HG02840 (cell line): ENCODE measurements around the gene ASCC3.
"Not testable (repeated sequence)": the region's sequence is repeated elsewhere in the genome, so short reads cannot be mapped to it uniquely, and the experiment has no call there.

Source experiments
- ATAC-seq: cut with Tn5 transposase; IDR thresholded peaks from one replicate; pipeline ENCODE4 v1.9.1; 2021; ENCODE audit warnings: mild to moderate bottlenecking, moderate library complexity, moderate number of reproducible peaks; ENCODE audit not compliant: unreplicated experiment, low FRiP score

ASCC3 gene

DNA sequence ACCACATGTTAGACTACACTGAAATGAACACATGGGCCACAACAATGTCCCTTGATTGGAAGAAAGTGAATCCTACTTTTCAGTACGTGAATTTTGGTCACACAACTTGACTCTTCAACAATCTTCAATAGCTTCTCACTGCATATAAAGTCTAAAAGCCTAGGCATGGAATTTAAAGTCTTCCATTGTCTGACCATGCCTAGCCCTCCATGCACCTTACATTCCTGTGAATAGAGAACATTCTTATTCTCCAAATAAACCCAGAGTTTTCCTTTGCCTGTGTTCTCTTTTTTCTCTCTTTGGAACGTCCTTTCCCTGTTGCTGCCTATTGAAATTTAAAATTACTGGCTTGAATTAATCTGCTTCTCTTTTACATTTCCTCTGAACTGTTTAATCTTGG is 207.5 kb downstream of the ASCC3 start:
- no peak for ATAC-seq

DNA sequence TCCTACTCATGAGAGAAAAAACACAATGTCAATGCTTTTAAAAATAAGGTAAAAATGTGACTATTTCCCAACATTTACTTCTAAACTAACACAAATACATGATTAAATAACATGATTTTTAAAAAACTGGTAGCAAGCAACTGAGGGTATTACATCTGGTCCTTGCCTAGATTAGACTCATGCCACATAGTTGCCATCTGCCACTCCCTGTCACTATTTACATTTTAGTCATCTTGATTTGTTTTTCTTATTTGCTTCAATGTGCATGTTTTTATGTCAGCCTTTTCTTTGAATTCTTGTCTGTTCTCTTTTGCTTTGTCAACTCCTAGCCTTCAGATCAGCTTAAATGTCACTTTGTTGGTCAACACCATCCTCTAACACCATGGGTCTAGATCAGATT is 209.4 kb downstream of the ASCC3 start:
- no peak for ATAC-seq

DNA sequence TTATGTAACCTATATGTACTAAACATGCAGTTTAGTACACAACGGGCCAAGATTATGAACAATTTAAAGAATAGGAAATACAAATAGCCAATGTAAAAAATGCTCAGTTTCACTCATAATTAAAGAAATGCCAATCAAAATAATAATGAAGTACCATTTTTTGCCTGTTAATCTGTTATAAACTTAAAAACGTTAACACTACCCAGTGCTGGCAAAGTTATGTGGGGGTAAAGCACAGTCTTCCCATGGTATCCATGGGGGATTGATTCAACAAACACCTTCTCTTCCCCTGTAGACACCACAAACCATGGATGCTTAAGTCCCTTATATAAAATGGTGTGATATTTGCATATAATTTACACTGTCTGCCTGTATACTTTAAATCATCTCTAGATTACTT is 211.1 kb downstream of the ASCC3 start:
- no peak for ATAC-seq

DNA sequence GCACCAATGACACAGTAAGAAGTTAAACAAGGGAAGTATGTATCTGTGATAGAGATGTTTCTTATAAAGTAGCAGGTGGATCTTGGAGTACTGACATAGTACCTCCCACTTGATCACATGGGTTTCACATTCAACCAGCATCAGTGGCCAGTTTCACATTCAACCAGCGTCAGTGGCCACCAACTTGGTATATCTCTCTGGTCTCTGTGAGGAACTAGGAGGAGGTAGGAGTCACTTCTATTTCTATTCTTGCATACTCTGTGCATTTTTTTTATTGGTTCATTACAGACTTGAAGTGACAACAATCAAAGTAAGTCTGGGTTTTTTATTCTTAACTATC is 216.1 kb downstream of the ASCC3 start:
- peak; percentile 96 for ATAC-seq

DNA sequence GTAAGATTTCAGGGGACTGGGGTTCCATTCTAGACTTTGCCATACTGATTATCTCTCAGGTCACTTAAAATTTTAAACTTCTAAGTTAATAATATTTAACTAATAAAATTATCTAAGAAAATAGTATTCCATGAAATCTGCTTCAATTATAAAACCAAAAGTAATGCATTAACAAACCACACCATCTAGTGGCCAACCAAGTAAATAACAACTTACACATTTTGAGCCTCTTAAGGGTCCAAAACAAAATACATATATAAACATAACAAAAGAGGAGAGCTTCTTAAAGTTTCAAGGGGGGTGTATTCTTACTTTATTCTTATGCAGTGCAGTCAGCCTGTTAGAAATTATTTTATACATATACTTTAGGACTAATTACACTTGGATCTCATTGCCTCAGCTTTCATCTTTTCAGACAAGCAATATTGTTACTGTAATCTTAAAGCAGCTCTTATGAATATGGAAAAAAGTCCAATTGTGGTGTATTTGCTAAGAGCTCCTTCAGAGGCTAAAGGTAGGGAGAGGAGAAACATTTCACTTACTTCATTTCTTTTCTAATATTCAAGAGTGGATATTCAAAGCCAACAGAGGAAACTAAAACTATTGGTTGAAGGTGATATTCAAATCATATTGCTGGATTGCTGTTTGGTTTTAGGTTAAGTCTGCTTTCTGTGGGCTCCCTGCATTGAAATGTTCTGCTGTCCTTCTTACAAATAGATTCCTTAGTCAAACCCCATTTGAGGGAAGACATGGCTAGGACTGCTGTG is 216.7 kb downstream of the ASCC3 start:
- peak; percentile 25 for ATAC-seq

DNA sequence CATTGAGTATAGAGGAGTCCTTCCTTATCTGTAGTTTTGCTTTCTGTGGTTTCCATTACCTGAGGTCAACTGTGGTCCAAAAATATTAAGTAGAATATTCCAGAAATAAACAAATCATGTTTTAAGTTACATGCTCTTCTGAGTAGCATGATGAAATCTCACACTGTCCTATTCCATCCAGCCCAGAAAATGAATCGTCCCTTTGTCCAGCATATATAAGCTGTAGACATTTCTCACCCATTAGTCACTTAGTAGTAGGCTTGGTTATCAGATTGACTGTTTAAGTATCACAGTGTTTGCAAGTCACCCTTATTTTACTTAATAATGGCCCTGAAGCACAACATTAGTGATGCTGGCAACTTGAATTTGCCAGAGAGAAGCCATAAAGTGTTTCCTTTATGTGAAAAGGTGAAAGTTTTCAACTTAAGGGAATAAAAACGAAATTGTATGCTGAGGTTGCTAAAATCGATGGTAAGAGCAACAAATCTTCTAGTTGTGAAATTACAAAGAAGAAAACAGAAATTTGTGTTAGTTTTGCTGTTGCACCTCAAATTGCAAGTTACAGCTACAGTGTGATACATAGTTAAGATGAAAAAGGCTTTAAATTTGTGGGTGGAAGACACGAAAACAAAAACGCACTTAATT is 217.8 kb downstream of the ASCC3 start:
- ATAC-seq = no peak

DNA sequence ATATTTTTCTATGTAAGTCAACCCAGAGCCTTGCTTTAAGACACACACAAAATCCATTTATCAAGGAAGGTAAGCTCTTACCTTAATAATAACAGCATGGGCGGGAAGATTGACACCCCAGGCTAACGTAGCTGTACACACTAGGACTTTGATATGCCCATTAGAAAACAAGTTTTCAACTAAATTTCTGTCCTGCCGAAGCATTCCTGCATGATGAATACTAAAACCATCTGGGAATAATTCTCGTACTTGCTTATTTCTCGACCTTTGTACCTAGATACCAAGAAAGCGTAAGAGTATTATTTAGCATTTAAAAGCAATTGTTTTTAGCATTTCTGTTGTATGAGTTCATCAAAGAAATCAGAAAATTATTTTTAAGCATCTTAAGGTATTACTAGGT is 218.9 kb downstream of the ASCC3 start:
- ATAC-seq = no peak

DNA sequence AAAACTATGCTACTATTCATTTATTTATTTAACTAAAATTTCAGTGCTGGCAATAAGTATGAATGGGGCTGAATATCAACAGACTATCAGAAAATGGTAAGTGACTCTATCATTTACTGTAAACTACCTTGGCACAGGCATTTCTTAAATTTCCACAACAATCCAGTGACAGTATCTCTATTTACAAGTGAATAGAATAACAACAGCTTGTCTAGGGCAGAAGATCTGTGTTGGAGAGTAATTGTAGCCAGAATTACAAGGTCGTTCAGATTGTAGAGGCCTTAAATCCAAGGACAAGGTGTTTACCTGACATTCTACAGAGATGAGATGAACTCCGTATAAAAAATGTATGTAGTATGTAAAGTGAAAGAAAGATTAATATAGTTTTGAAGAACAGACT is 222.6 kb downstream of the ASCC3 start:
- no peak for ATAC-seq

DNA sequence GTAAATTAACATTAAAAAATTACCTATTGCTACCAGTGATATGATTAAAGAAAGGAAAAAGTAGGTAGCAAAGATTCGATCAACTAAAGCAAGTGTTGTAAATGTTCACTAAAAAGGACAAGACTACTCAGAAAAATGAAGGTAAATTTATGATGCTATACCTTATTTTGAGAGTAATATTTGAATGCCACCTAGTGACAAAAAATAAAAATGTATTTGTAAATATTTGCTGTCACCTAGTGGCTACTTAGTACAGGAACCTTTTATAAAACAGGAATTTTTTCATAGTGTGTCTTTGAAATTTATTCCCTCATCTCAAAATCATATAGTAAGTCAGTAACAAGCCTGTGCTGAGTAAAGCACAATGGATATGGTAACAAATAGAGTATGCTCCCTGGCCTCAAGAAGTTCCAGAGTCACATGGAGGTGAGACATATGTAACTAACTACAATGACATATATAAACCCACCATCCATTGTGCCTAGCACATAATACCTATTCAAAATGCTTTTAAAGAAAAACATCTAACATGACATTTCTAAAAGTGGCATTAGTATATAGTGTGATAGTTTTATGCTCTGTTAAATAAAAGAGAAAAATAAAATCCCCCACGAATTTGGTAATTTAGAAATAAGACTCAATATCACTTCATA is 223.3 kb downstream of the ASCC3 start:
- ATAC-seq = no peak

DNA sequence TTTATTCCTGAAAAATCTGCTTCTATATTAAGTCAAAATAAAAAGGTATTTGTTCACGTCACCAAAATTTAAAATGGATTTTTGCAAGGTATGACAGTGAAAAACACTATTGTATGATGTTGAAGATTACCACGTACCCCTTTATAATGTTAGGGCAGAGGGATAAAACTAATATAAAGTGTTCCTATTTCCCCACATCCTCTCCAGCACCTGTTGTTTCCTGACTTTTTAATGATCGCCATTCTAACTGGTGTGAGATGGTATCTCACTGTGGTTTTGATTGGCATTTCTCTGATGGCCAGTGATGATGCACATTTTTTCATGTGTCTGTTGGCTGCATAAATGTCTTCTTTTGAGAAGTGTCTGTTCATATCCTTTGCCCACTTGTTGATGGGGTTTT is 240.0 kb downstream of the ASCC3 start:
- not testable (repeated sequence) for ATAC-seq

DNA sequence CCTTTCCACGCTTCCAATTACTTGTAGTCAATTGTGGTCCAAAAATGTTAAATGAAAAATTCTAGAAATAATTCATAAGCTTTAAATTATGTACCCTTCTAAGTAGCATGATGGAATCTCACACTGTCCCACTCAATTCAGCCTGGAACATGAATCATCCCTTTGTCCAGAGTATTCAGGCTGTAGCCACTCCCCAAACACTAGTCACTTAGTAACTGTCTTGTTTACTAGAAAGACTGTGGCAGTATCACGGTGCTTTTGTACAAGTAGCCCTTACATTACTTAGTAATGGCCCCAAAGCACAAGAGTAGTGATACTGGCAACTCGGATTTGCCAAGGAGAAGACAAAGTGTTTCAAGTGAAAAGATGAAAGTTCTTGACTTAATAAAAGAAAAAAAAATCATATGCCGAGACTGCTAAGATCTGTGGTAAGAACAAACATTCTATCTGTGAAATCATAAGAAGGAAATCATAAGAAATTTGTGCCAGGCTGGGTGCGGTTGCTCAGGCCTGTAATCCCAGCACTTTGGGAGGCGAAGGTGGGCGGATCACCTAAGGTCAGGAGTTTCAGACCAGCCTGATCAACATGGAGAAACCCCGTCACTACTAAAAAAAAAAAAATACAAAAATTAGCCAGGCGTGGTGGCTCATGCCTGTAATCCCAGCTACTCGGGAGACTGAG is 247.9 kb downstream of the ASCC3 start:
- ATAC-seq = no peak

DNA sequence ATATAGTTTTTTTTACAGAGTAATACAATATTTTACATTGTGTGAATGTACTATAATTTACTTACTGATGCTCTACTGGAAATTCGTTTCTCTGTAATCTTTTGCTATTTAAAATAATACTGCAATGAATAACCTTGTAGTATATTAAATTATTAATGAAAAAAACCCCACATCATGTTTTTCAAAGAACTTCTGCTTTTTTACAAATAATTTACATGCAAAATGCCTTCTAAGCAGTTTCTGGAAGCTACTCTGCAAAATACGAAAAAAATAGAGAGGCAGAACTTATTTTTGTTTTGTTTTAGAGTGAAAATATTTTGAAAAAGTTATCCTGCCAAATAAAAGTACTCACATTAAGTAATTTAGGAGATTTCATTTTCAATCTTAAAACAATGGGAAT is 250.6 kb downstream of the ASCC3 start:
- no peak for ATAC-seq

DNA sequence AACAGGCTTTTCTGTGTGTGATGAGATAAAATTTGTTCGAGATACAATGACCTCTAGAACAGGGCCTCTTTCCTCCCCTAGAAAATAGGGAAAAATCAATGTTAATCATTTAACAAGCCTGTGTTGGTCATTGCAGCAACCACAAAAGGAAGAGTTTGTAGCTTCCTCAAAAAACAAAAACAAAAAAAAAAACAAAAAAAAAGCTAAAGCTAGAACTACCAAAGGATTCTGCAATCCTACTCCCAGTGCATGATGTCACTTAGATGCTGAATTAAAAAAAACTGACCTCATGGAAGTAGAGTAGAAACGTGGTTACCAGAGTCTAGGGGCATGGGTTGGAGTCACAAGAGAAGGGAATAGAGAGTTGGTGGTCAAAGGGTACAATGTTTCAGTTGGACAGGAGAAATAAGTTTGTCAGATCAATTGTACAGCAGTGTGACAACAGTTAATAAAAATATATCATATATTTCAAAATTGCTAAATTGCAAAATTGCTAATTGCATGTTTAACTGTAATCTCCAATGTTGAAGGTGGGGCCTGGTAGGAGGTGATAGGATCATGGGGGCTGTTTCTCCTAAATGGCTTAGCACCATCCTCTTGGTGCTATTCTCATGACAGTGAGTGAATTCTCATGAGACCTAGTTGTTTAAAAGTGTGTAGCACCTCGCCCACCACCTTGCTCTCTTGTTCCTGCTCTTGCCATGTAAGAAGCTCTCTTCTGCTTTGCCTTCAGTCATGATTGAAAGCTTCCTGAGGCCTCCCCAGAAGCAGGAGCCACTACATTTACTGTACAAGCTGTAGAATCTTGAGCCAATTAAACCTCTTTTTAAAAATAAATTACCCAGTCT is 253.0 kb downstream of the ASCC3 start:
- ATAC-seq = no peak

DNA sequence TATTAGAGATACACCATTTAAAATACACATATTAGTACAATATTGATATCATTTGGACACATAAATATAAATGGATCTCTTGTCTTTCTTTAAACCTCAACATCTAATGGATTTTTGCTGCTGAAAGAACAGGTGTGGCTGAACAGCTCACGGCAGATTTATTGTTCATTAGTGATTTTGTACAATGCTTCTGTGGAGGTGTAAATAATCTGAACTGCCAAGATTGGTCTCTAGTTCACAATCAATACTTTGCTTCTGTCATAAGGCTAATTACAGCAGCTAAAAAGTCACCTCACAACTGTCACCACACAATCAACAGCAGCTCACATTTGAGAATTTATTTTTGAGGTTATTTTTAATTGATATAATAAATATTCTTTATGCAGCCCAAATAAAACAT is 254.4 kb downstream of the ASCC3 start:
- no peak for ATAC-seq

DNA sequence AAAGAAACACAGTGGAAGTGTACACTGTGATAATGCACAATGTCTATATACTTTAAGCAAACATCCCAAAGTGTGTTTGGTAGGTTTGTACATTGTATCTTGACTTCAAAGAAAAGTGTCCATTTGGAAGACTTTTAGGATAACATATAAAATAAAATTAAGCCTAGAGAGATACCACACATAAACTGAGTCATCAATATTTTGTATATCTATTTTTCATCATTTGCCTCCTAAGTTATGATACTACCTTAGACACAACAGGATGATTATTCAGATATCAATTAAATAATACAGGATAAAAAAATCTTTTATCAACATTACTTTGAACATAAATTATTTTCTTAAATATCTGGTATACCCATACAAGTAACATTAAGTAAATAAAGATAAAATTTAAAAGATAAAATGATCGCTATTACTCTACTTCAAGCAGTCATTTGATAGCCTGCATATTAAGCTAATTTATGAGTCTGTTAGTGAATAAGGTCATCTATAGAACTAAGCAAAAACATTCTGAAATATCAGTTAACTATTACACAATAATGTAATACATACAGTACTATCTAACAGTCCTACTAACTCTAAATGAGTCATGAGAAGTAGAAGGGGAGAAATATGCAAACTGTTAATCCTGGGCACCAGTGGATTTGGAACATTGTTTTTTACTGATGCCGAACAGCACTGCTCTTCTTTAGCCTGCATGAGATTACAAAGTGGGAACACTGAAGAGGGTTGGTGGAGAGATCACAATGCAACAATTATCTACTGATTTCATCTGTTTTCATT is 258.0 kb downstream of the ASCC3 start:
- no peak for ATAC-seq

DNA sequence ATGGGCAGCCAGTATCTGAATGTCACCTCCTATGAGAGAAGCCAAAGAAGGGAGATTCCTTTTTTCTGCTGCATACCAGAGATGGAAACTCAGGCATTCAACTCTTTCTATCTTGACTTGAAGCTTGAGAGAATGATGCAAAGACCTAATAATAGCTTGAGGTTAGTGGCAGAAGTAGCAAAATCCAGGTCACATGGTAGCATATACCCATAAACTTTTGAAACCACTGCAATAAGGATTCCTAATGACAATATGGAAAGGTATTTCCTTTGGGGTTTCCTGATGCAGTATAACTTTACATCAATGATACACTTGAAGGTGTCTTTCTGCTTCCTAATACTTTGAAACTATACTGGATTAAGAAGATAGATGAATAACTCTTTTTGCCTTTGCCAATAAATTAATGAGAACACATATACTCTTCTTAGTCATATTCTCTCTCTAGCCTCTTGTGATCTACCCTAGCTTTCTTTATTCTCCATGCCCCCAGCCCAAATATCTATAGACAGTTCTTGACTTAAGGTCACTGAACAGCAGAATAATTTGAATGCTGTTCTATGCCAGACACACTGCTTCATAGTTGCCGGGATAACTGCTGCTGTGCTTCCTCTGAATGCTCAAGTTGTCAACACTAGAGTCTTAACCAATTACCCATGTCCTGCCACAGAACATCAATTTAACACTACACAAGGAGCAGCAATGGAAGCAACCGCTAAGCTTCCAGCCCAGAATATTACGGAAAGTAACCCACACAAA is 260.9 kb downstream of the ASCC3 start:
- no peak for ATAC-seq

DNA sequence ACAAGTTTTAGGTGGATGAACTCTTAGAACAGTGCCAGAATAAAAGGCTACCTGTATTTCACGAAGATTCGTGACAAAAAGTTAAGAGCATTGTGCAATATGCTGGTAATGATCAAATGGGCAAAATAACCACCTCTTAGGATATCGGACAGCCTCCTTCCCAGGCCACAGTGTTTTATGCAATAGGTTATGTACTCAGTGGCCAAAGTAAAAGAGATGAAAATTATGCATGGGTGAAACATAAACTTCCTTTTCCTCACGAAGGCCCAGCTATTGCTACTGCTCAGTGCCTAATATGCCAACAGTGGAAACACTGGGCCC is 262.8 kb downstream of the ASCC3 start:
- no peak for ATAC-seq

DNA sequence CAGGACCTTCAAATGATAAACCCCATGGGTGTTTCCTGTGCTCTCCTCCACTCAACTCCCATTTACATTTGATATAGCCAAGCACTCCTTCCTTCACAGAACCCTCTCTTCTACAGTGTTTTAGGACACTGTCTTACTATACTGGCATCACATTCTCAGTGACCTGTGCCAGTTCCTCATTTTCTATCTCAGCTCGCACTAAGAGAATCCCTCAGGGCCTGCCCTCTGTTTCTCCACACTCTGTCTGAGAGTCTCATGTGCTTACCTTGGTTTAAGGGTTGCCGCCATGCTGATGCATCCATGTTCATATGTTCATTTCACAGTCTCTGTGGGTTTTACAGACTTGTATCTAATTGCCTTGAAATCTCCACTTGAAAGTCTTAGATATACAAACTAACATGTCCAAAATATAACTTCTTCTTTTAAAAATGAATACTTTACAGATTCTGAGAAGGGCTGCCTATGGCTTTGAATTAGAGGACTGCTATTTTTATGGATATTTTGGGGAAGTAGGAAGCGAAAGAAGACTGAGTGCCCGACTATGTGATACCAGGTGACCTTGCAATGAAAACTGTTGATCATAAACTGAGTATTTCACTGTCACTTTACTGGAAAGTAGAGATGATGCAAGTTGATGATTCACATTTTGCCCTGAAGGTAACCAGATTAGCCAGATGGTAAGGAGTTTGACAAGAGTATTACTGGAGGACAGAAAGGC is 263.3 kb downstream of the ASCC3 start:
- no peak for ATAC-seq

DNA sequence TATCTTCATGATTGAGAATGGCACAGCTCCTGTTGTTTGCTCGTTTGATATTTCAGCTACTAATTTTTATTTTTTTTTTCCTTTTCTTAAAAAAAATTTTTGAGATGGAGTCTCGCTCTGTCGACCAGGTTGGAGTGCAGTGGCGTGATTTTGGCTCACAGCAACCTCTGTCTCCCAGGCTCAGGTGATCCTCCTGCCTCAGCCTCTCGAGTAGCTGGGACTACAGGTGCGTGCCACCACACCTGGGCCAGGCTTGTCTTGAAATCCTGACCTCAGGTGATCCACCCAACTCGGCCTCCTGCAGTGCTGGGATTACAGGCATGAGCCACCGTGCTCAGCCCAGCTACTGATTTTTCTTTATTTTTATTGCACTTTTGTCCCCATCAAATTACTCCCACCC is 266.2 kb downstream of the ASCC3 start:
- ATAC-seq = no peak
